CD4-positive, alpha-beta T cell treated with Interleukin-1 beta for 1 hour (primary cell): ENCODE measurements around the gene FHDC1.

Experiments
- DNase-seq, 2 donors: peaks; one replicate each; pipeline ENCODE4 v3.0.0-alpha.2; 2020 to 2022

The FHDC1 gene

DNA sequence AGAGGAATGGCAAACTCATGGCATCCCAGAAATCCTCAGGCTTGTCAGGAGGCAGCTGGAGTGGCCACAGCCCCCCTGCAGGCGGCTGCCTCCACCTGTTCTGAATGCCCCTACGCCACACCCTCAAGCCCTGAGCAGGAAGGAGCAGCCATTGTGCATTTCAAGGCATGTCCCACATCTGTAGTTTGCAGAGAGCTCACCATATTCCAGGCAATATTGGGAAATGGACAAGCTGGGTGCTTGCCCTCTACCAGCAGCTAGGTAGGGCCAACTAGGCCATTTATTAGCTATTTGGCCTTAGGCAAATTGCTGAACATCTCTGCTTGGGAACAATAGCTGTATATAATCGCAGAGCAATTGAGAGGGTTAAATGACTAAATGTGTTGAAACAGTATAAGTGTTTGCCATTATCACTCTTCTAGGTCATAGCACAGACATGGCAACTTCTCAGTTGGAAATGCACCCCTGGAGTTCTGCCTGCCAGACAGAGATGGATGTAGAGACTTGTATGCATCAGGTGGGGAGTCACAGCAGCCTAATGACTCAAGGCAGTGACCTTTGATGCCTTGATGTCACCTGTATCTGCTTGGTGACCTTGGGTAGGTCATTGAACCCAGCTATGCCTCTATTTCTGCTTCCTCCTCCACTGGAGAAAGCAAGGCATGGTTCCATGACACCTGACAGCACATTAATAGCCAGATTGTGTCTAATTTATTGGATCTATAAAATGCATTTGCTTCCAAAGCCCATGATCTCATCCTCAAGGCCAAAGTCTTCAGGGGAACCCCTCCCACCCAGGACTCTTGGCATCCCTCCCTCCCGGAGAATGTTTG is 52.8 kb downstream of the FHDC1 start:
- no peak for DNase-seq

DNA sequence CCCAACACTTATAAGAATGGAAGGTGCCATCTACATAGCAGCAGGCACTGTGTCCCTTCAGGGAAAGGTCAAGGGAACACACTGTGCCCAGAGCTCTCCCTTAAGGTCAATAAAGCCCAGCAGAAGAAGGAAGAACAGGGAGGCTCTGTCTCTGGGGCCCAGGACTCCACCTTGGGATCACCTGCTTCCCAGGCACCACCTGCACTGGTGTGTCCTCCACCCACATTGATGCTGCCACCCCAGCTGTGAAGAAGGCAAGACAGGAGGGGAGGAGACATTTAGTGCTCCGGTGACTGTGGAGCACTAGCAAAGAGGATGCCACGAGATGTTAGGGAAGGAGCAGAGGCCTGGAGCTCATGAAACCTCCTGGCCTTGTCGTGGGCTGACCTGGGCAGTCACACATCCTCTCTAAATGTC is 53.4 kb downstream of the FHDC1 start:
- DNase-seq, result no peak

DNA sequence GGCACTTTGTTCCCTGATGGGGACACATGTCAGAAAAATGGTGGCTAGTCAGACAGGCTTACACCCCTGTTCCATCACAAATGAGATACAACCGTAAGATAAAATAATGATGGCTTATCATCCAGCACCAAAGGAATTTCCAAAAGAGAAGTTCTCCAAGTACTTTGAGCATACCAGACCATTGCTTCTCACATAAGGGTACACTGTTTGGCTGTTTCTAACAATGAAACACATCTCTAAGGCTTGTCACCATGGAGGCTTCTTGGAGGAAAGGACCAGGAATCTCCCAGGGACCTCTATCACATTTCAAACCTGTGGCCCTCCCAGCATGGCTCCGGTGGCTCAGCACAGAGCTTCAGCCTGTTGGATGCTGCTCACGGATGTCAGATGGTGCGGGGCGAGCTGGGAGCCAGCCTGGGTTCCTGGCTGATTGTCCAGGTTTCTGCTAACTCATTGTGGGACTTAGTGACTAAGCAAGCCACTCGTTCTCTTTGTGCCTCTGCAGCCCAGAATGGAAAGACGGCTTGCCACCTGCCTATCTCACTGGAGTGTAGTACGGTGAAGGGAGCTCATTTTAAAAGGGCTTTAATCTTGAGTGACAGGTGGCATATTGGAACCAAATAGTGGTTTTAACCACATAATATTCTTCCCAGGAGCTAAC is 54.5 kb downstream of the FHDC1 start:
- no peak for DNase-seq

GRCh38 chr4:152991398-152991797 is 55.3 kb downstream of the FHDC1 start:
- DNase-seq, result no peak

GRCh38 chr4:152992027-152992426 is 55.9 kb downstream of the FHDC1 start:
- no peak for DNase-seq

GRCh38 chr4:152992466-152992865 is 56.3 kb downstream of the FHDC1 start:
- DNase-seq, result no peak

GRCh38 chr4:152994038-152994437 is 57.9 kb downstream of the FHDC1 start:
- DNase-seq, result no peak

- no peak for DNase-seq
These were observed 60.0 kb downstream of the FHDC1 start for GRCh38 chr4:152996111-152996571.

GRCh38 chr4:152996672-152997071 is 60.5 kb downstream of the FHDC1 start:
- DNase-seq, result no peak

- no peak for DNase-seq
These were observed 61.2 kb downstream of the FHDC1 start for GRCh38 chr4:152997288-152997687.

DNA sequence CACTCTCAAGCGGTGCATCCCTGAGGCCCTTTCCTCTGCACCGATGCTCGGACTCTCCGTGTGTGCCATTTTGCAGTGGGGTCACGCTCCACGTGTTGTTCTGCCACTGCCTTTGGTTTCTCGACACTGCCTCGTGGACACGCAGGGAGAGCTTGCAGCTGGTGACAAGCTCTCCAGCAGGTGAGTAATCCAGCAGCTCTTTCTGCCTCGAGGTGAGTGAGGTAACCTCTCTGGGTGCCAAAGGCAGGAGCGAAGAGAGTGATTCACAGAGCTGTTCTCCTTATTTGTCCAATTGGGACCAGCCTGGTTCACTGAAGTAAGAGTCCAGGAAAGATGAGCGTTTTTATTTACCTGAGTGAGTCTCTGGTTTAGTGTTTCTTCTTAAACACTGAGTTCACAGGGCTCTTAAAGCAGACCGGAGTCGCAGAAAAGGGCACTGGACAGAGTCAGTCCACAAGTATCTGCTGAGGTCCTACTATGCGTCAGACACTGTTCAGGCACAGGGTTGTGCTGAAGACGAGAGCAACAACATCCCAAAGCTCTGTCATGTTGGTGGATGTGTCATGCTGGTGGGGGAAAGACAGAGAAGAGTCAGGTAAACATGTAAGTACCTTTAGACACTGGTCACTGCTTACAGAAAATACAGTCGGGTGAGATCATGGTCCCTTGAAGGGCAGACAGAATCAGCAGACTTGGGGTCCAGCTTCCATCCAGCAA is 61.8 kb downstream of the FHDC1 start:
- no peak for DNase-seq

DNA sequence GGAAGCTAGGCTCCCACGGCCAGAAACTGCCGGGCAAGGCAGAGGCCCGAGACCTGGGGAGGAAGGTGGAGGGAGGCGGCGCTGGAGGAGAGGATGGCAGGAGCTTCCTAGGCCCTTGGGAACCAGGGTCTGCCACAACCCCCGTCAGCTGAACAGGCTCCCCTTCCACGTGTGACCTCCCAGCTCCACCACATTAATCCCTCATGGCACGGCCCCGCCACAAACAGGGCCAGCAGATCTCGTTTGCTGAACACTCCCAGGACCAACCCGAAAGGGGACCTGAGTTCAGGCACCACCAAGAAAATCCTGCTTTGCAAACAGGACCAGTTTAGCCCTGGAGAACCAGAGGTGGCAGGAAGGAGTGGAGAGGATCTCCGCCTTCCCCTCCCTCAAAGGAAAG is 62.7 kb downstream of the FHDC1 start:
- DNase-seq, result no peak

DNA sequence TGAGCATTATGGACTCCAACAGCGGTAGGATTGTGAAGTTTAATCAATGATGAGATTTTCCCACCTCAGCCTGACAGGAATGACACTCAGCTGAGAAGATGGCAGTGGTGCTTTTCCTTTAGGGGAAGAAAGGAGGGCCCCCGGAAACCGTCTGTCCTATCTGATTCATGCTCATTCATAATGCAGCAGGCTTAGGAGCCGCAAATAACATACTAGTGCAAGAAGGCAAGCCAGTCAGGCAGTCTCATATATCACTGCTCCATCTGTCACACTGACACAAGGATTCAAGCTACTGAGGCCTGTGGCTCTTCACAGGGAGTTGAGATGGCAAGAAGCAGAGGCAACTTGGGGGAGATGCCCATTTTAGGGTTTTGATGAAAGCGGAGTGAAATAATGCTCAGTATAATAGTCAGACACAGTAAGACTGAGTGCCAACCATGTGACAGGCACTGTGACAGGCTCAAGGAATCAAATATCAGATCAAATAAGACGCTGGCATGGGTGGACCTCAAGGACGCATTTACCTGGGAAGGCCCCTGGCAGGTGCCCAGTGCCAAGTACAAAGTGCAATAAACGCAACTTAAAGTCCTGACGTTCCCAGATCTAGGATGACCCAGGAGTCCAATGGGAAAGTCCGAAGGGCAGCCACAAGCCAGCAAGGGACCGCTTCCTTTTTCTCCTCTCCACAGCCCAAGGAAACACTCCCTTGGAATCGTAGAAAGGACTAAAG is 63.4 kb downstream of the FHDC1 start:
- DNase-seq, result no peak

DNA sequence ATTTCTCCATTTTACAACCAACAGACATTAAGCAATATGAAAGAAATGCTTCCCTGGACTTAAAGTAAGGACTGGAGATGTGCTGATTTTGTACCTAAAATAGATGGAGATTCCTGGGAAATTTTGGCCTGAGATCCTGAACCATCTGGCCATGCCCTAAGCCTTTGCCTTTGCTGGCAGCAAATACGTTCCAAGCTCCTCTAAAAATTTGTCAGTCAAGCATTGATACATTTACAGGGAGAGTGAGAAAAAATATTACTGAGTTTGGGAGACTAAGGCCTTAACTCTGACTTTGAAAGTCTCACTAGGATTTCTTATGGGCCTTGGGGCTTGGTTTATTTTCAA is 63.9 kb downstream of the FHDC1 start:
- DNase-seq, result no peak

- DNase-seq, result no peak
These were observed 65.5 kb downstream of the FHDC1 start for GRCh38 chr4:153001626-153002025.

- no peak for DNase-seq
These were observed 66.0 kb downstream of the FHDC1 start for GRCh38 chr4:153002110-153002509.

- no peak for DNase-seq
These were observed 68.1 kb downstream of the FHDC1 start for GRCh38 chr4:153004081-153004850.

GRCh38 chr4:153005899-153006381 is 69.8 kb downstream of the FHDC1 start:
- DNase-seq, result no peak

DNA sequence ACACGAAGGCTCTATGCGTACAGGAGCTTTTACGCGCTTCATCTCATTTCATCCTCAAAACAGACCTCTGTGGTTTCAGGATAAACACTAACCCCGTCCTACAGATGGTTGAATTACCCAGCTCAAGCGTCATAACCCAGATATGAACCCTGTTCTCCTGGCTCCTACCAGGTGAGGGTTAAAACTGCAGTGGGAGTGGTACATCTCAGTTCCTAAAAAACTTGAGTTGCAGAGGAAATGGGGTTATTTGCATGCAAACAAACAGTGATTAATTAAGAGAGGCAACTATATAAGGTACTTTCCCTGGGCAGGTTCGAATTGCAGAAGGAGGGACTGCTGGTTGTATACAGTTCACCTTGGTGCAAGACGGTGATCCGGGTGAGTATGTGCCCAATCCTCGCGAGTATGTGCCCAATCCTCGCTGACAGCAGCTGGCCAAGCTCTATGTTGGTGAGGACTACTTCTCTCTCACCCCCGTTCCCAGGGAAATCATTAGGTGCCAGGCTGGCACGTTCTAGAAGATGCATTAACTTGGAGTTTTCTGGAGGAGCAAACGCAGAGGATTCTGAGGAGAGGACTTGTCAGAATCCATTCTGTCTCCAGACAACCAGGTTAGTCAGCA is 72.6 kb downstream of the FHDC1 start:
- peak in 1 of 2 donors; percentile 4 for DNase-seq

DNA sequence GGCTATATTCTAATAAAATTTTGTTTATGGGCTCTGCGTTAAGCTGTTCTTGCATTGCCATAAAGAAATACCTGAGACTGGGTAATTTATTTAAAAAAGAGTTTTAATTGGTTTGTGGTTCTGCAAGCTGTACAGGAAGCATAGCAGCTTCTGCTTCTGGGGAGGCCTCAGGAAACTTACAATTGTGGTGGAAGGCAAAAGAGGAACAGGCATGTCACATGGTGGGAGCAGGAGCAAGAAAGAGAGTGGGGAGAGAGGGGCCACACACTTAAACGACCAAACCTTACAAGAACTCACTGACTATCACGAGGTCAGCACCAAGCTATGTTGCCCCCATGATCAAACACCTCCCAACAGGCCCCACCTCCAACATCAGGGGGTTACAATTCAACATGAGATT is 74.0 kb downstream of the FHDC1 start:
- no peak for DNase-seq

DNA sequence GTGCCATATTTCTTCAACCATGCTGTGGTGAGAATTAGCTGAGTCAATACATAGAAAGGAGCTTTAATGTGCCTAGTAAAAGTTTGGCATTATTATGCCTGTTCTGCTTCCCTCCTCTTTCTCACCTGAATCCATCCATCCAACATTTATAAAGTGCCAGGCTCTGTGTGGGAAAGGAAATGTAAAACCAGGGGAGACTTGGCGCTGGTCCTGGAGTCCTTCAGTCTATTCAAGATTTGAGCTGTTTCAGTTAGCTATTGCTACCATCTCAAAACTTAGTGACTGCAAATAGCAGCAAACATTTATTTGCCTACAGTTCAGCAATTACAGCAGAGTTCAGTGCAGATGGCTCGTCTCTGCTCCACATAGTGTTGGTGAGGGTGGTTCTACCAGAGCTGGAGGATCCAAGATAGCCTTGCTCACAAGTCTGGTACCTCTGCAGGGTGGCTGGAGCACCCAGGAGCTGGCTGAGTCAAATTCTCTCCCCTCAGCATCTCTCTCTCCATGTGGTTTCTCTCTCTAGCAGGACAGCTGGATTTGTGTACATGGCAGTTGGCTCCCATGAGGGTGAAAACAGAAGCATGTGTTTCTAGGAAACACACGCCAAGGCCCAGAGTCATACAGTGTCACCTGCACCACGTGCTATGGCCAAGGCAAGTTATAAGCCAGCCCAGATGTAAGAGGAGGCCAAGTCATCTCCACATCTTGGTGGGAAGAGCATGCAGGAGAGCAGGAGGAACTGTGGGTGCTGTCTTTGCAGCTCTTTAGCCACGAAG is 77.3 kb downstream of the FHDC1 start:
- no peak for DNase-seq
